ENCODE results near the gene ASZ1. TPM values are rescaled to one million over a fixed set of nuclear protein-coding genes. Genes with fewer than 3 reads are reported as not detected.

ASZ1 gene
- total RNA-seq, 1 experiment from 2014 or later: not detected

GRCh38 chr7:117412946-117413559 is 14.2 kb downstream of the ASZ1 start:
- Histone ChIP-seq H3K27me3 (ENCODE audit: insufficient read depth, low read length) (no peaks in the 10 kb centered on the region), H3K36me3 (ENCODE audit: control insufficient read depth in 1 of 2, insufficient read depth in 2 of 2, low read length in 2 of 2) (no peaks in the 10 kb centered on the region), H3K79me2 (ENCODE audit: insufficient read depth, low read length) (no peaks in the 10 kb centered on the region), H3K9me2 (ENCODE audit: insufficient read depth) (no peaks in the 10 kb centered on the region), H2AFZ (ENCODE audit: low read depth, low read length, poor library complexity, severe bottlenecking) (peak overlapping the region; percentile 47), H3K4me2 (ENCODE audit: low read length) (no peak overlapping the region), H3K4me3 (replicated peaks in 1 of 2; ENCODE audit: low read depth in 1 of 2, low read length in 2 of 2) (no peak overlapping the region), H3K4me1 (ENCODE audit: control insufficient read depth in 1 of 2, insufficient read depth in 2 of 2, low read length in 2 of 2) (no peaks in the 10 kb centered on the region), H3K9me3 (ENCODE audit: control insufficient read depth in 1 of 2, insufficient read depth in 1 of 2, low read depth in 1 of 2, low read length in 2 of 2) (no peaks in the 10 kb centered on the region), H4K20me1 (ENCODE audit: insufficient read depth) (no peaks in the 10 kb centered on the region), H3K27ac (ENCODE audit: low read depth, low read length) (no peak overlapping the region), H3K9ac (ENCODE audit: low read length) (no peak overlapping the region)
- DNase-seq (ENCODE audit: low read depth, low spot score): no peak
- ChIA-PET CTCF (no interaction called here), RAD21 (ENCODE audit: low non-redundant PET in 1 of 2, low total read pairs in 2 of 2, uncharacterized antibody in 2 of 2, unreplicated experiment in 2 of 2) (no interaction called here), POLR2A (no interaction called here)
- no peak for TF ChIP-seq ZBTB33 (IDR thresholded peaks at IDR 0.05; ENCODE audit: extremely low read depth, insufficient replicate concordance, low read length)
- TF ChIP-seq, protein P1, sequence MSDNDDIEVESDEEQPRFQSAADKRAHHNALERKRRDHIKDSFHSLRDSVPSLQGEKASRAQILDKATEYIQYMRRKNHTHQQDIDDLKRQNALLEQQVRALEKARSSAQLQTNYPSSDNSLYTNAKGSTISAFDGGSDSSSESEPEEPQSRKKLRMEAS (IDR thresholded peaks at IDR 0.05): no peak
- TF ChIP-seq, protein P2, sequence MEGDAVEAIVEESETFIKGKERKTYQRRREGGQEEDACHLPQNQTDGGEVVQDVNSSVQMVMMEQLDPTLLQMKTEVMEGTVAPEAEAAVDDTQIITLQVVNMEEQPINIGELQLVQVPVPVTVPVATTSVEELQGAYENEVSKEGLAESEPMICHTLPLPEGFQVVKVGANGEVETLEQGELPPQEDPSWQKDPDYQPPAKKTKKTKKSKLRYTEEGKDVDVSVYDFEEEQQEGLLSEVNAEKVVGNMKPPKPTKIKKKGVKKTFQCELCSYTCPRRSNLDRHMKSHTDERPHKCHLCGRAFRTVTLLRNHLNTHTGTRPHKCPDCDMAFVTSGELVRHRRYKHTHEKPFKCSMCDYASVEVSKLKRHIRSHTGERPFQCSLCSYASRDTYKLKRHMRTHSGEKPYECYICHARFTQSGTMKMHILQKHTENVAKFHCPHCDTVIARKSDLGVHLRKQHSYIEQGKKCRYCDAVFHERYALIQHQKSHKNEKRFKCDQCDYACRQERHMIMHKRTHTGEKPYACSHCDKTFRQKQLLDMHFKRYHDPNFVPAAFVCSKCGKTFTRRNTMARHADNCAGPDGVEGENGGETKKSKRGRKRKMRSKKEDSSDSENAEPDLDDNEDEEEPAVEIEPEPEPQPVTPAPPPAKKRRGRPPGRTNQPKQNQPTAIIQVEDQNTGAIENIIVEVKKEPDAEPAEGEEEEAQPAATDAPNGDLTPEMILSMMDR (IDR thresholded peaks at IDR 0.05 in 2 of 3, conservative IDR thresholded peaks at IDR 0.05 in 1 of 3; ENCODE audit: borderline replicate concordance in 1 of 3, insufficient read depth in 1 of 3, low read depth in 2 of 3, low read length in 2 of 3): no peak
- no peak for TF ChIP-seq ZNF274 (IDR thresholded peaks at IDR 0.05; ENCODE audit: low read depth, low read length)
- no peak for TF ChIP-seq CBX3 (IDR thresholded peaks at IDR 0.05; ENCODE audit: low read depth)
- TF ChIP-seq EZH2 (IDR thresholded peaks at IDR 0.05): no peak
- no peak for TF ChIP-seq RAD21 (IDR thresholded peaks at IDR 0.05; ENCODE audit: low read depth)
- TF ChIP-seq POLR2A (IDR thresholded peaks at IDR 0.05; ENCODE audit: borderline replicate concordance, extremely low read depth, insufficient read depth, insufficient read length): no peak
- no peak for TF ChIP-seq YY1 (IDR thresholded peaks at IDR 0.05; ENCODE audit: extremely low read depth, insufficient replicate concordance, low read depth, low read length)
- no peak for TF ChIP-seq JUND (IDR thresholded peaks at IDR 0.05)
- TF ChIP-seq SIN3A (IDR thresholded peaks at IDR 0.05; ENCODE audit: low read depth): no peak
- TF ChIP-seq TCF7L2 (IDR thresholded peaks at IDR 0.05; ENCODE audit: borderline replicate concordance, extremely low read depth, insufficient read depth, insufficient read length): no peak
- TF ChIP-seq ZFX (IDR thresholded peaks at IDR 0.05): no peak
- TF ChIP-seq EZH2phosphoT487 (IDR thresholded peaks at IDR 0.05; ENCODE audit: borderline replicate concordance): no peak
- no peak for TF ChIP-seq EGR1 (IDR thresholded peaks at IDR 0.05; ENCODE audit: low read depth)
- TF ChIP-seq ELF1 (IDR thresholded peaks at IDR 0.05; ENCODE audit: borderline replicate concordance, low read depth): no peak
- TF ChIP-seq SP1 (IDR thresholded peaks at IDR 0.05; ENCODE audit: low read depth): no peak
- BruUV-seq (replicated peaks): no TSS peak
- intact Hi-C loops (cut with micrococcal nuclease): no loop called here
- ATAC-seq: no peak

All from HCT116 (cell line).